Chondrocyte (in vitro differentiated cells): Measurements from ENCODE around the gene TYW1B. TPM values are rescaled to one million over a fixed set of nuclear protein-coding genes. Genes with fewer than 3 reads are reported as not detected.
"Not testable (repeated sequence)": the region's sequence is repeated elsewhere in the genome, so short reads cannot be mapped to it uniquely, and the experiment has no call there.

Experiments used
- DNase-seq: peaks from one replicate; pipeline ENCODE4 v3.0.0; 2021; ENCODE audit warnings: mixed read lengths, low spot score
- H3K27ac Mint-ChIP-seq: one replicate; pipeline ENCODE4 v1.8.0; 2021; ENCODE audit warnings: mild to moderate bottlenecking, moderate library complexity, mixed read lengths; ENCODE audit not compliant: unreplicated experiment
- H3K27me3 Mint-ChIP-seq: 2 replicates; pipeline ENCODE4 v1.8.0; 2021; ENCODE audit warnings: low read depth, mixed read lengths
- H3K36me3 Mint-ChIP-seq: 2 replicates; pipeline ENCODE4 v1.8.0; 2021; ENCODE audit warnings: low read depth, mixed read lengths
- H3K4me1 Mint-ChIP-seq: 2 replicates; pipeline ENCODE4 v1.8.0; 2021; ENCODE audit warnings: low read depth, mild to moderate bottlenecking, mixed read lengths
- H3K4me3 Mint-ChIP-seq: one replicate; pipeline ENCODE4 v1.8.0; 2021; ENCODE audit warnings: mild to moderate bottlenecking, moderate library complexity, mixed read lengths; ENCODE audit not compliant: unreplicated experiment
- H3K9me3 Mint-ChIP-seq: 2 replicates; pipeline ENCODE4 v1.8.0; 2021; ENCODE audit warnings: low read depth, mixed read lengths
- CTCF ChIP-seq: fragments of 200-600 bp; sonication (generic); IDR thresholded peaks from 2 replicates; pipeline ENCODE4 v1.5.0; 2021; ENCODE audit warnings: antibody characterized with exemption, mild to moderate bottlenecking, moderate library complexity
- total RNA-seq: library from RNA; stranded (reverse); gene quantifications from 3 replicates; pipeline ENCODE4 v1.2.1, GENCODE V29; 2021

TYW1B gene
- total RNA-seq, 1 donor from 2014 or later, result 1.2 TPM

- Mint-ChIP-seq H3K4me3 (no peak overlapping the region), H3K36me3 (no peaks in the 10 kb centered on the region), H3K27me3 (no peaks in the 10 kb centered on the region), H3K9me3 (no peaks in the 10 kb centered on the region), H3K4me1 (peaks cover 24% of the 10 kb centered on the region), H3K27ac (no peak overlapping the region)
- TF ChIP-seq CTCF, result no peak
- no peak for DNase-seq
These were observed 42.6 kb downstream of the TYW1B start for GRCh38 chr7:72785166-72785955.

- H3K9me3 Mint-ChIP-seq, DNase-seq, H3K4me3 Mint-ChIP-seq, H3K36me3 Mint-ChIP-seq, H3K27me3 Mint-ChIP-seq: not testable (repeated sequence)
- peak overlapping the region; percentile 89 for H3K27ac Mint-ChIP-seq
- peaks cover 24% of the 10 kb centered on the region for H3K4me1 Mint-ChIP-seq
These were observed 44.2 kb downstream of the TYW1B start for GRCh38 chr7:72783601-72784370.

- Mint-ChIP-seq H3K4me1 (peaks cover 24% of the 10 kb centered on the region), H3K9me3 (no peaks in the 10 kb centered on the region), H3K27me3 (no peaks in the 10 kb centered on the region), H3K4me3 (no peak overlapping the region), H3K36me3 (no peaks in the 10 kb centered on the region), H3K27ac (no peak overlapping the region)
- DNase-seq, result no peak
- no peak for TF ChIP-seq CTCF
These were observed 46.4 kb downstream of the TYW1B start for GRCh38 chr7:72781631-72782030.

GRCh38 chr7:72781161-72781560, 46.8 kb downstream of the TYW1B start:
- H3K9me3 Mint-ChIP-seq, result no peaks in the 10 kb centered on the region
- no peak for TF ChIP-seq CTCF
- H3K27me3 Mint-ChIP-seq, result no peaks in the 10 kb centered on the region
- H3K4me1 Mint-ChIP-seq, result peaks cover 23% of the 10 kb centered on the region
- DNase-seq, result no peak
- no peaks in the 10 kb centered on the region for H3K36me3 Mint-ChIP-seq
- H3K4me3 Mint-ChIP-seq, result no peak overlapping the region
- no peak overlapping the region for H3K27ac Mint-ChIP-seq

GRCh38 chr7:72780289-72780894, 47.6 kb downstream of the TYW1B start:
- DNase-seq, H3K36me3 Mint-ChIP-seq, H3K27ac Mint-ChIP-seq: not testable (repeated sequence)

GRCh38 chr7:72777167-72777566, 50.8 kb downstream of the TYW1B start:
- H3K36me3 Mint-ChIP-seq, result peaks cover 14% of the 10 kb centered on the region
- H3K9me3 Mint-ChIP-seq, result peaks cover 12% of the 10 kb centered on the region

More at GRCh38 chr7:72780289-72780894, 47.6 kb downstream of the TYW1B start:
- H3K4me1 Mint-ChIP-seq, result peaks cover 16% of the 10 kb centered on the region
- not testable (repeated sequence) for H3K4me3 Mint-ChIP-seq, H3K9me3 Mint-ChIP-seq, H3K27me3 Mint-ChIP-seq

GRCh38 chr7:72772627-72773026, 55.4 kb downstream of the TYW1B start:
- H3K36me3 Mint-ChIP-seq, result peaks cover 14% of the 10 kb centered on the region
- not testable (repeated sequence) for H3K4me1 Mint-ChIP-seq, H3K27ac Mint-ChIP-seq, DNase-seq, H3K27me3 Mint-ChIP-seq, H3K4me3 Mint-ChIP-seq
- H3K9me3 Mint-ChIP-seq, result peaks cover 12% of the 10 kb centered on the region

More at GRCh38 chr7:72777167-72777566, 50.8 kb downstream of the TYW1B start:
- not testable (repeated sequence) for H3K27me3 Mint-ChIP-seq, DNase-seq, H3K4me3 Mint-ChIP-seq, H3K4me1 Mint-ChIP-seq, H3K27ac Mint-ChIP-seq

GRCh38 chr7:72766994-72767393, 61.0 kb downstream of the TYW1B start:
- not testable (repeated sequence) for H3K9me3 Mint-ChIP-seq, H3K4me3 Mint-ChIP-seq, H3K4me1 Mint-ChIP-seq, H3K27me3 Mint-ChIP-seq, H3K36me3 Mint-ChIP-seq, DNase-seq, H3K27ac Mint-ChIP-seq
